MM.1S (cell line): Measurements from ENCODE around the gene DAB1.

ENCODE experiments used
- DNase-seq: peaks from one replicate; pipeline ENCODE4 v3.0.0-alpha.2; 2015
- H2AFZ ChIP-seq: fragments of 300-600 bp; sonication (generic); 2 replicates; pipeline ENCODE4 v1.6.0; 2016; ENCODE audit warnings: antibody characterized with exemption, low read length
- H3F3A ChIP-seq: fragments of 300-600 bp; sonication (generic); 2 replicates; pipeline ENCODE4 v1.6.1; 2016; ENCODE audit warnings: mild to moderate bottlenecking, antibody characterized with exemption, low read length, moderate library complexity, mixed read lengths; ENCODE audit not compliant: insufficient read depth
- H3K27ac ChIP-seq: fragments of 300-600 bp; sonication (generic); 2 replicates; pipeline ENCODE4 v1.5.1; 2016; ENCODE audit warnings: mild to moderate bottlenecking, low read length
- H3K27me3 ChIP-seq: fragments of 300-600 bp; sonication (generic); replicated peaks from 2 replicates; pipeline ENCODE4 v1.6.0; 2016; ENCODE audit warnings: low read length; ENCODE audit not compliant: insufficient read depth
- H3K36me3 ChIP-seq: fragments of 300-600 bp; sonication (generic); replicated peaks from 2 replicates; pipeline ENCODE4 v1.6.1; 2016; ENCODE audit warnings: mild to moderate bottlenecking, low read length, mixed read lengths; ENCODE audit not compliant: insufficient read depth
- H3K4me1 ChIP-seq: fragments of 300-600 bp; sonication (generic); 2 replicates; pipeline ENCODE4 v1.6.1; 2016; ENCODE audit warnings: low read length, mixed read lengths
- H3K4me2 ChIP-seq: fragments of 300-600 bp; sonication (generic); 2 replicates; pipeline ENCODE4 v1.6.0; 2016; ENCODE audit warnings: low read depth, low read length
- H3K4me3 ChIP-seq: fragments of 300-600 bp; sonication (generic); 2 replicates; pipeline ENCODE4 v1.5.1; 2016; ENCODE audit warnings: low read length, mixed read lengths
- H3K79me2 ChIP-seq: fragments of 300-600 bp; sonication (generic); 2 replicates; pipeline ENCODE4 v1.6.1; 2016; ENCODE audit warnings: mixed run types, low read length, mixed read lengths
- H3K9ac ChIP-seq: fragments of 300-600 bp; sonication (generic); 2 replicates; pipeline ENCODE4 v1.6.1; 2016; ENCODE audit warnings: low read length, mixed read lengths
- H3K9me2 ChIP-seq: fragments of 300-600 bp; sonication (generic); replicated peaks from 2 replicates; pipeline ENCODE4 v1.6.1; 2016; ENCODE audit warnings: mild to moderate bottlenecking, low read length, mixed read lengths; ENCODE audit not compliant: insufficient read depth
- H3K9me3 ChIP-seq: fragments of 300-600 bp; sonication (generic); replicated peaks from 2 replicates; pipeline ENCODE4 v1.6.1; 2016; ENCODE audit warnings: mild to moderate bottlenecking, low read length, mixed read lengths; ENCODE audit not compliant: insufficient read depth
- H4K20me1 ChIP-seq: fragments of 300-600 bp; sonication (generic); 2 replicates; pipeline ENCODE4 v1.6.1; 2016; ENCODE audit warnings: mild to moderate bottlenecking, low read length, moderate library complexity, mixed read lengths; ENCODE audit not compliant: insufficient read depth
- EZH2 ChIP-seq: fragments of 300-600 bp; sonication (generic); optimal IDR thresholded peaks from 2 replicates; pipeline ENCODE3; 2017; ENCODE audit warnings: low read depth, mild to moderate bottlenecking, antibody characterized with exemption, low read length, mixed read lengths
- EZH2phosphoT487 ChIP-seq: fragments of 300-600 bp; sonication (generic); IDR thresholded peaks from 2 replicates; pipeline ENCODE4 v1.6.1; 2018; ENCODE audit warnings: antibody characterized with exemption, low read length
- TF ChIP-seq, protein P1 (sequence below): fragments of 300-600 bp; sonication (generic); IDR thresholded peaks from 2 replicates; pipeline ENCODE4 v1.5.1; 2016; ENCODE audit warnings: antibody characterized with exemption, low read length, mixed read lengths

DAB1 gene

DNA sequence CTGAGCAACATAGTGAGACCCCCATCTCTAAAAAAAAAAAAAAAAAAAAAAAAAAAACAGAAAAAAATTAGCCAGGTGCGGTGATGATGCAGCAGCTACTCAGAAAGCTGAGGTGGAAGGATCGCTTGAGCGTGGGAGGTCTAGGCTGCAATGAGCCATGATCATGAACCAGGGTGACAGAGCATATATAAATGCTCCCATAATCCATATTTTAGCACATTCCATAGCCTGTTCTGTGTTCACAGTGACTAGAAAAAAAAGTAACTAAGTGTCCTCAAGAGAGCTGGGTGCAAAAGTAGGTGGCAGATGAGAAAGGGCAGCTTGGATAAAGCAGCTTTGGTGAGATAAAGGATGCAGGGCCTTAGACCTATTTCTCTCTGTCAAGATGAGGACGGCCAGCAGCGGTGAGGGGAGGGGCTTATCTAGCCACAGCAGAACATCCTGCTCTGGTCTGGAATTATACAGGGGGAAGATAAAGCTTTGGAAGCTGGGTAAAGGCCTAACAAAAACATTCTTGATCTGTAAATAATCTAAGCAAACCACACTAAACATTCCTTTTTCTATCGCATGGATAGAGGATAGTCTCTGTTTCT lies 205.3 kb downstream of the DAB1 start:
- Histone ChIP-seq H3K9me2 (no peaks in the 10 kb centered on the region), H3K79me2 (no peaks in the 10 kb centered on the region), H3K4me3 (no peak overlapping the region), H3K4me2 (no peak overlapping the region), H3F3A (no peaks in the 10 kb centered on the region), H3K27me3 (no peaks in the 10 kb centered on the region), H3K9ac (no peak overlapping the region), H3K36me3 (no peaks in the 10 kb centered on the region), H4K20me1 (no peaks in the 10 kb centered on the region), H3K9me3 (no peaks in the 10 kb centered on the region), H2AFZ (no peak overlapping the region), H3K27ac (no peak overlapping the region), H3K4me1 (no peaks in the 10 kb centered on the region)
- no peak for DNase-seq
- no peak for TF ChIP-seq EZH2
- TF ChIP-seq, protein P1, sequence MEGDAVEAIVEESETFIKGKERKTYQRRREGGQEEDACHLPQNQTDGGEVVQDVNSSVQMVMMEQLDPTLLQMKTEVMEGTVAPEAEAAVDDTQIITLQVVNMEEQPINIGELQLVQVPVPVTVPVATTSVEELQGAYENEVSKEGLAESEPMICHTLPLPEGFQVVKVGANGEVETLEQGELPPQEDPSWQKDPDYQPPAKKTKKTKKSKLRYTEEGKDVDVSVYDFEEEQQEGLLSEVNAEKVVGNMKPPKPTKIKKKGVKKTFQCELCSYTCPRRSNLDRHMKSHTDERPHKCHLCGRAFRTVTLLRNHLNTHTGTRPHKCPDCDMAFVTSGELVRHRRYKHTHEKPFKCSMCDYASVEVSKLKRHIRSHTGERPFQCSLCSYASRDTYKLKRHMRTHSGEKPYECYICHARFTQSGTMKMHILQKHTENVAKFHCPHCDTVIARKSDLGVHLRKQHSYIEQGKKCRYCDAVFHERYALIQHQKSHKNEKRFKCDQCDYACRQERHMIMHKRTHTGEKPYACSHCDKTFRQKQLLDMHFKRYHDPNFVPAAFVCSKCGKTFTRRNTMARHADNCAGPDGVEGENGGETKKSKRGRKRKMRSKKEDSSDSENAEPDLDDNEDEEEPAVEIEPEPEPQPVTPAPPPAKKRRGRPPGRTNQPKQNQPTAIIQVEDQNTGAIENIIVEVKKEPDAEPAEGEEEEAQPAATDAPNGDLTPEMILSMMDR, result no peak
- no peak for TF ChIP-seq EZH2phosphoT487

DNA sequence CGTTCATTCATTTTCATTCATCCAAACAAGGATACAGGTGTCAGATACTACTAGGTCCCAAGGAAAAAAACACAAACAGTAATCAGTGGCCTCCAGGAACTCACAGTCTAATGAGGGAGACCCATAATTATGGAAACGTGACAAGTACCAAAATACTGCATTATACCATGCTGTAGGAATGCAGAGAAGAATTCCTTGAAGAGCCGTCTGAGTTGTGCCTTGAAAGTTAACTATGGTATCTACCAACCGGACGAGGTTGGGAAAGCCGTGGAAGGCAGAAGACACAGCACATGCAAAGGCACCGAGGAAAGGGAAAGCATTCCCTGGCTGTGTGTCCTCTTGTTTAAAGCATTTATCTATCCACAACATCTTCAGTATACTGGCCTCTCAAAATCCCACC lies 206.0 kb downstream of the DAB1 start:
- no peaks in the 10 kb centered on the region for H3K9me3 ChIP-seq
- no peaks in the 10 kb centered on the region for H3K9me2 ChIP-seq
- TF ChIP-seq EZH2phosphoT487 (no peak), EZH2 (no peak)
- TF ChIP-seq, protein P1, result no peak
- no peak overlapping the region for H3K9ac ChIP-seq
- H4K20me1 ChIP-seq, result no peaks in the 10 kb centered on the region
- H3K27me3 ChIP-seq, result no peaks in the 10 kb centered on the region
- H3K27ac ChIP-seq, result no peak overlapping the region
- H3K79me2 ChIP-seq, result no peaks in the 10 kb centered on the region
- H3K36me3 ChIP-seq, result no peaks in the 10 kb centered on the region
- no peak for DNase-seq
- H3K4me1 ChIP-seq, result no peaks in the 10 kb centered on the region
- no peaks in the 10 kb centered on the region for H3F3A ChIP-seq
- H2AFZ ChIP-seq, result no peak overlapping the region
- H3K4me3 ChIP-seq, result no peak overlapping the region
- H3K4me2 ChIP-seq, result no peak overlapping the region

DNA sequence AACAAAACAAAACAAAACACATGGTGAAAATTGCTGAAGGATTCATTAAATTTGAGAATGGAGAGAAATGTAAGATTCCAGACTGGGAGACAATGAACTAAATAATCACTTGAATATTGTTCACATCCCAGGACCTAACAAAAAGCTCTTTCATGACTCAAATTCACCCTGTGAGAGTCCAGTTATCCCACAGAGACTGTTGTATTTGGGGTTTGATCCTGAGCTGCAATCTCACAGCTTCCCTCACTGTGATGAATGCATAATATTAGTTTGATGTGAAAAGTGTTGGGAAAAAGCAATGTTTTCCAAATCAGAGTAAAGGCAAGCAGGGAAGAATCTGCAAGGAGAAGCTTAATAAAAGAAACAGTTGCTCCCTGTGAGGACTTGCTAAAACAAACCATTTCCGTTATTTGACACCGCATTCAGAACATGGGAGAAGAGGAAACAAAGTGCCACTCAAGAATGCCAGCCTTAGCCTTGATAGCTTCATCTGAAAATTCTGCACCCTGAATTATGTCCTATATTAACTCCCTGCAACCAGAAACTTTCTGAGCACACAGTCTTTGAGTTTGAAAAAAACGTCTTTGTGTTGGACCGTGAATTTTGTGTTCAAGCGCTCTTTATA lies 208.8 kb downstream of the DAB1 start:
- Histone ChIP-seq H3F3A (no peaks in the 10 kb centered on the region), H3K9ac (no peak overlapping the region), H3K27me3 (no peaks in the 10 kb centered on the region), H3K27ac (no peak overlapping the region), H3K4me1 (no peaks in the 10 kb centered on the region), H3K9me2 (no peaks in the 10 kb centered on the region), H3K36me3 (no peaks in the 10 kb centered on the region), H3K4me2 (no peak overlapping the region), H3K9me3 (no peaks in the 10 kb centered on the region), H3K79me2 (no peaks in the 10 kb centered on the region), H2AFZ (no peak overlapping the region), H3K4me3 (no peak overlapping the region), H4K20me1 (no peaks in the 10 kb centered on the region)
- TF ChIP-seq, protein P1, result no peak
- no peak for TF ChIP-seq EZH2phosphoT487
- DNase-seq, result no peak
